Left lung (tissue), 14 donors: ENCODE data around the gene SMIM26. TPM values are rescaled to one million over a fixed set of nuclear protein-coding genes. Genes with fewer than 3 reads are reported as not detected.
A peak's percentile ranks its signal among the peaks of the same experiment; 100 is the strongest.
"Not testable (repeated sequence)": the region's sequence is repeated elsewhere in the genome, so short reads cannot be mapped to it uniquely, and the experiment has no call there.

Source experiments
- ATAC-seq: fragments of 200-7000 bp; cut with Tn5 transposase; one replicate; pipeline ENCODE4 v1.9.1; 2020; ENCODE audit warnings: moderate library complexity
- DNase-seq, 4 donors: peaks; one replicate each; pipeline ENCODE4 v3.0.0-alpha.2; 2013 to 2020
- H3K27ac ChIP-seq, 2 donors: fragments of 200-600 bp; sonication (generic) in 1 of 2; one replicate each; pipeline versions ENCODE4 v1.5.0 to v1.8.0; 2020 to 2021
- H3K27me3 ChIP-seq, 2 donors: fragments of 200-600 bp; sonication (generic) in 1 of 2; one replicate each; pipeline versions ENCODE4 v1.5.0 to v1.8.0; 2020 to 2021
- H3K36me3 ChIP-seq, 2 donors: fragments of 200-600 bp; sonication (generic) in 1 of 2; one replicate each; pipeline versions ENCODE4 v1.5.0 to v1.8.0; 2020 to 2021
- H3K4me1 ChIP-seq, 2 donors: fragments of 200-600 bp; one replicate each; pipeline ENCODE4 v1.8.0; 2021
- H3K4me3 ChIP-seq, 2 donors: fragments of 200-600 bp; sonication (generic) in 1 of 2; one replicate each; pipeline versions ENCODE4 v1.5.0 to v1.8.0; 2020 to 2021; ENCODE audit warnings: mild to moderate bottlenecking in 1 of 2
- H3K9me3 ChIP-seq, 2 donors: fragments of 200-600 bp; sonication (generic) in 1 of 2; one replicate each; pipeline versions ENCODE4 v1.5.0 to v1.8.0; 2020 to 2021
- intact Hi-C, 2 donors: fragments of 100-400 bp; cut with DNase I; formaldehyde crosslinking; loops; one replicate each; pipeline versions ENCODE4 v1.11.2 to v1.14.2; 2022
- long read RNA-seq, 12 donors: library from polyadenylated mRNA in 2 of 12; unstranded in 2 of 12; transcript quantifications; one replicate each; pipeline ENCODE4 v2.0.0 and lab custom pipeline, GENCODE V29; 2019 to 2026
- polyA plus RNA-seq, 6 donors: library from polyadenylated mRNA; unstranded; fragments of 120-200 nt; gene quantifications; one replicate each; pipeline ENCODE4 v1.2.1, GENCODE V29; 2013; ENCODE audit not compliant: insufficient read length in 6 of 6
- total RNA-seq, 2 donors: library from RNA; stranded (reverse); fragmentation: NEBNext Ultra II Directional; extraction: Animal tissue kit (Norgen Biotek cat#: 25700); gene quantifications; one replicate each; pipeline ENCODE4 v1.2.1, GENCODE V29; 2021
- TF ChIP-seq, protein P1 (sequence below), 2 donors: fragments of 200-600 bp; sonication (generic) in 1 of 2; IDR thresholded peaks; one replicate each; pipeline versions ENCODE4 v1.5.0 to v1.8.0; 2021; ENCODE audit warnings: antibody characterized with exemption in 2 of 2
- donor health status: DM: no; HTN: yes; CAD: no.
- donor health status: DM: no; HTN: no; CAD: no.

Gene SMIM26, protein sequence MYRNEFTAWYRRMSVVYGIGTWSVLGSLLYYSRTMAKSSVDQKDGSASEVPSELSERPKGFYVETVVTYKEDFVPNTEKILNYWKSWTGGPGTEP
- total RNA-seq (10 to 100 TPM; 46.8 to 53.2 TPM), polyA plus RNA-seq (10 to 100 TPM; 62.8 to 78.3 (median 71.5) TPM)
- long read RNA-seq, donor 1, transcript SMIM26-202 (2 exons, 575 nt): major isoform, 92 of 135 reads
- long read RNA-seq, donor 1, transcript SMIM26-201 (2 exons, 505 nt): minor isoform, 34 of 135 reads
- long read RNA-seq, donor 1, partial matches to known transcripts: 8 of 135 reads
- long read RNA-seq, donor 1, other reads (novel, unspliced or antisense): 0 of 135 reads
- long read RNA-seq, donor 2, transcript SMIM26-201 (2 exons, 505 nt): minor isoform, 35 of 83 reads
- long read RNA-seq, donor 2, transcript SMIM26-202 (2 exons, 575 nt): major isoform, 48 of 83 reads
- long read RNA-seq, donor 2, partial matches to known transcripts: 0 of 83 reads
- long read RNA-seq, donor 2, other reads (novel, unspliced or antisense): 0 of 83 reads
- long read RNA-seq, donor 3, transcript SMIM26-201 (2 exons, 505 nt): minor isoform, 23 of 96 reads
- long read RNA-seq, donor 3, transcript SMIM26-202 (2 exons, 575 nt): major isoform, 67 of 96 reads
- long read RNA-seq, donor 3, partial matches to known transcripts: 5 of 96 reads
- long read RNA-seq, donor 3, other reads (novel, unspliced or antisense): 0 of 96 reads
- long read RNA-seq, donor 4, transcript SMIM26-201 (2 exons, 505 nt): minor isoform, 22 of 70 reads
- long read RNA-seq, donor 4, transcript SMIM26-202 (2 exons, 575 nt): major isoform, 48 of 70 reads
- long read RNA-seq, donor 4, partial matches to known transcripts: 0 of 70 reads
- long read RNA-seq, donor 4, other reads (novel, unspliced or antisense): 0 of 70 reads
- long read RNA-seq, donor 5, transcript SMIM26-202 (2 exons, 575 nt): major isoform, 89 of 115 reads
- long read RNA-seq, donor 5, transcript SMIM26-201 (2 exons, 505 nt): minor isoform, 26 of 115 reads
- long read RNA-seq, donor 5, partial matches to known transcripts: 0 of 115 reads
- long read RNA-seq, donor 5, other reads (novel, unspliced or antisense): 0 of 115 reads
- long read RNA-seq, donor 6, transcript SMIM26-201 (2 exons, 505 nt): minor isoform, 44 of 126 reads
- long read RNA-seq, donor 6, transcript SMIM26-202 (2 exons, 575 nt): major isoform, 82 of 126 reads
- long read RNA-seq, donor 6, partial matches to known transcripts: 0 of 126 reads
- long read RNA-seq, donor 6, other reads (novel, unspliced or antisense): 0 of 126 reads
- long read RNA-seq, donor 7, transcript SMIM26-201 (2 exons, 505 nt): minor isoform, 14 of 70 reads
- long read RNA-seq, donor 7, transcript SMIM26-202 (2 exons, 575 nt): major isoform, 46 of 70 reads
- long read RNA-seq, donor 7, partial matches to known transcripts: 10 of 70 reads
- long read RNA-seq, donor 7, other reads (novel, unspliced or antisense): 0 of 70 reads
- long read RNA-seq, donor 8, transcript SMIM26-201 (2 exons, 505 nt): minor isoform, 16 of 46 reads
- long read RNA-seq, donor 8, transcript SMIM26-202 (2 exons, 575 nt): major isoform, 30 of 46 reads
- long read RNA-seq, donor 8, partial matches to known transcripts: 0 of 46 reads
- long read RNA-seq, donor 8, other reads (novel, unspliced or antisense): 0 of 46 reads
- long read RNA-seq, donor 9, partial matches to known transcripts: 0 of 1 reads
- long read RNA-seq, donor 9, other reads (novel, unspliced or antisense): 0 of 1 reads
- long read RNA-seq, donor 10, transcript SMIM26-202 (2 exons, 575 nt): major isoform, 34 of 43 reads
- long read RNA-seq, donor 10, transcript SMIM26-201 (2 exons, 505 nt): minor isoform, 7 of 43 reads
- long read RNA-seq, donor 10, partial matches to known transcripts: 0 of 43 reads
- long read RNA-seq, donor 10, other reads (novel, unspliced or antisense): 0 of 43 reads
- long read RNA-seq, donor 11: 0 reads
- long read RNA-seq, donor 12, transcript SMIM26-201 (2 exons, 505 nt): minor isoform, 21 of 56 reads
- long read RNA-seq, donor 12, transcript SMIM26-202 (2 exons, 575 nt): major isoform, 35 of 56 reads
- long read RNA-seq, donor 12, partial matches to known transcripts: 0 of 56 reads
- long read RNA-seq, donor 12, other reads (novel, unspliced or antisense): 0 of 56 reads

DNA sequence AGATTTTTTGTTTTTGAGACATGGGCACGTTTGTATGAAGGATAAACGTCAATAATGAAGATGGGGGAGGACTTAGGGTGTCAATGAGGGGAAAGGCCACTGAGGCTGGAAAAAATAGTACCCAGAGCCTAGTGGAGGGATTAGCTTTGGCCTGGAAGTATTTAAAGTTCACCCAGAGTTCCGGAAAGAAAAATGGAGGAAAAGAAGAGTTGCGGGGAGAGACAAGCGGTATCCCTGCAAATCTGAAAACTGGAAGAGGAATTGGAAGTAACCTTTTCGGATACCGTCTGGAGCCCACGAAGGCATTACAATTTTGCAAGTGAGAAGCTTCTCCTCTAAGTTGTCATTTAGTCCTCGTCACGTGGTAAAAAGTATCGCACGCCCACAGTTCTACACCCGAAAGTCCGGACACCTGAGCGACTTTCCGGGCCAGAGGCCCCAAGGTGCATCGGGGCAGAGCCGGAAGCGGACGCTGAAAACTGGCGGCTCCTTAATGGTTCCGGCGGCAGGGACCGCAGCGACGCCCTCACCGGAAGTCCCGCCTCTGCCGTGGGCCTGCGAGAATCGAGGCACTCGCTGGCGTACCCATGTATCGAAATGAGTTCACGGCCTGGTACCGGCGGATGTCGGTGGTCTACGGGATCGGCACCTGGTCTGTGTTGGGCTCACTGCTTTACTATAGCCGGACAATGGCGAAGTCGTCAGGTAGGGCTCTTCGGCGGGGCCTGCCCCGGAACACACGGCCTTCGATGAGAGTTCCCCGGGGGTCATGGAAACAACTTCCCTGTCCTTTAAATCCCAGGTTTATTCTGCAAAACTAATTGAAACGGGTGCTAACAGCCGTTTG, at the start of gene SMIM26:
TSS of gene SMIM26 (plus strand) at position 541 of the 847 bp plus-strand sequence. CDS start at position 588, 47 bp downstream.
- Histone ChIP-seq H3K9me3 (no peaks in the 10 kb centered on the region), H3K27ac (peak within 1 kb of the TSS; percentile 74 to 75), H3K4me3 (peak within 1 kb of the TSS; percentile 63 to 88), H3K4me1 (peaks cover 0 to 22% of the 10 kb centered on the region in 2 donors), H3K36me3 (peaks cover 0 to 38% of the 10 kb centered on the region in 2 donors), H3K27me3 (no peaks in the 10 kb centered on the region)
- intact Hi-C loops: no loop called here
- TF ChIP-seq, protein P1, sequence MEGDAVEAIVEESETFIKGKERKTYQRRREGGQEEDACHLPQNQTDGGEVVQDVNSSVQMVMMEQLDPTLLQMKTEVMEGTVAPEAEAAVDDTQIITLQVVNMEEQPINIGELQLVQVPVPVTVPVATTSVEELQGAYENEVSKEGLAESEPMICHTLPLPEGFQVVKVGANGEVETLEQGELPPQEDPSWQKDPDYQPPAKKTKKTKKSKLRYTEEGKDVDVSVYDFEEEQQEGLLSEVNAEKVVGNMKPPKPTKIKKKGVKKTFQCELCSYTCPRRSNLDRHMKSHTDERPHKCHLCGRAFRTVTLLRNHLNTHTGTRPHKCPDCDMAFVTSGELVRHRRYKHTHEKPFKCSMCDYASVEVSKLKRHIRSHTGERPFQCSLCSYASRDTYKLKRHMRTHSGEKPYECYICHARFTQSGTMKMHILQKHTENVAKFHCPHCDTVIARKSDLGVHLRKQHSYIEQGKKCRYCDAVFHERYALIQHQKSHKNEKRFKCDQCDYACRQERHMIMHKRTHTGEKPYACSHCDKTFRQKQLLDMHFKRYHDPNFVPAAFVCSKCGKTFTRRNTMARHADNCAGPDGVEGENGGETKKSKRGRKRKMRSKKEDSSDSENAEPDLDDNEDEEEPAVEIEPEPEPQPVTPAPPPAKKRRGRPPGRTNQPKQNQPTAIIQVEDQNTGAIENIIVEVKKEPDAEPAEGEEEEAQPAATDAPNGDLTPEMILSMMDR (IDR thresholded peaks at IDR 0.05): no peak
- ATAC-seq (peak; percentile 100), DNase-seq (peak; percentile 92 to 97 (median 95))

DNA sequence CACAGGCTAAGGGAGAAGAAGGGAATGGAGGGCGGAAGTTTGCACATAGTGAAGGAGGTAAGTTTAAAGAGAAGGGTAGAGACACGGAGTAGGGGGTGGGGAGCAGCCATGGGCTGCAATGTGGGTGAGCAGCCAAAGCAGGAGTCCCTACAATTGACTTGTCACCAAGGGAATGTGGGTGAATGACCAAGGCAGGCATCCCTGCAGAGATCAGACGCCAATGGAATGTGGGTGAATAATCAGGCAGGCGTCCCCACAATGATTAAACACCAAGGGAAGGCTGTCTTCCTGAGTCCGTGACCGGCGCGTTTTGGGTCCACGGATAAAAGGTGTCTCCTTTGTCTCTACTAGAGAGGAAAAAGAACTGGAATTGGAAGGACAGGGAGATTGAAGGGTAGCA, 45.2 kb upstream of the SMIM26 start:
- ATAC-seq, H3K27ac ChIP-seq: not testable (repeated sequence)
- peaks cover 0 to 83% of the 10 kb centered on the region in 2 donors for H3K36me3 ChIP-seq

DNA sequence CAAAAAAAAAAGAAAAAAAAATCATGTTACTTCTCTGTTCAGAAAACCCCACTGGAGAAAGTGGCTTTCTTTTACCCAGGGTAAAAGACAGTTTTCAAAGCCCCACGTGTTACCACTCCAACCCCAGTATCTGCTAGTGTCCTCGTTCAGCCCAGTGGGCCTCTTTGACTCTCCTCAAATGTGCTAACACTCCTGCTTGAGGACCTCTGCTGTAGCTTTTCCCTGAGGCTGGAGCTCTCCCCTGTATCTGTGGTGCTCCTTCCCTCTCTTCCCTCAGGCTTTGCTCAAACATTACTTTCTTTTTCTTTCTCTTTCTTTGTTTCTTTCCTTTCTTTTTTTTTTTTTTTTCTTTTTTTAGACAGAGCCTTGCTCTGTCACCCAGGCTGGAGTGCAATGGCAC, 44.2 kb upstream of the SMIM26 start:
- no peak overlapping the region for H3K4me3 ChIP-seq
- ATAC-seq (no peak), DNase-seq (no peak)
- H3K27ac ChIP-seq: no peak overlapping the region
- intact Hi-C loops: no loop called here
- TF ChIP-seq, protein P1 (IDR thresholded peaks at IDR 0.05): no peak
- H3K36me3 ChIP-seq: peaks cover 0 to 87% of the 10 kb centered on the region in 2 donors
- no peaks in the 10 kb centered on the region for H3K4me1 ChIP-seq
- no peaks in the 10 kb centered on the region for H3K27me3 ChIP-seq
- no peaks in the 10 kb centered on the region for H3K9me3 ChIP-seq

More for the DNA sequence above, 45.2 kb upstream of the SMIM26 start:
- H3K9me3 ChIP-seq, H3K27me3 ChIP-seq, intact Hi-C loops, DNase-seq, H3K4me1 ChIP-seq, H3K4me3 ChIP-seq: not testable (repeated sequence)

DNA sequence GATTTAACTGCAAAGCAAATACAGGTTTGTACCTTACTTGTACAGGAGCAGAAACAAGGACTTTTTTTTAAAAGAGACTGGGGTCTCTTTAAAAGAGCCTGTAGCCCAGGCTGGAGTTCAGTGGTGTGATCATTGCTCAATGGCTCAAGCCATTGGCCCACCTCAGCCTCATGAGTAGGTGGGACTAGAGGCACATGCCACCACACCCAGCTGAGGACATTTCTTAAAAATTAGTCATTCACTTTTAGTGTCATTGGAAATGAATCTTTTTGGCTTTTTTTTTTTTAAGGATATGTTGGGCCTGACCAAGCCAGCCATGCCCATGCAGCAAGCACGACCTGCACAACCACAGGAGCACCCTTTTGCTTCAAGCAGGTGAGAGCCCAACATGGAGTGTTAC, 42.6 kb upstream of the SMIM26 start:
- no peak for DNase-seq

DNA sequence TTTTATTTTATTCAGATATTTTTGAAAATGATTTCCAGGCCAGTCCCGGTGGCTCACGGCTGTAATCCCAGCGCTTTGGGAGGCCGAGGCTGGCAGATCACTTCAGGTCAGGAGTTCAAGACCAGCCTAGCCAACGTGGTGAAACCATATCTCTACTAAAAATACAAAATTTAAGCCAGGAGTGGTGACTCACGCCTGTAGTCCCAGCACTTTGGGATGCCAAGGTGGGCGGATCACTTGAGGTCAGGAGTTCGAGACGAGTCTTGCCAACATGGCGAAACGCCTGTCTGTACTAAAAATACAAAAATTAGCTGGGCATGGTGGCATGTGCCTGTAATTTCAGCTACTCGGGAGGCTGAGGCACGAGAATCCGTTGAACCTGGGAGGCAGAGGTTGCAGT, 40.5 kb upstream of the SMIM26 start:
- H3K27me3 ChIP-seq, ATAC-seq, DNase-seq, H3K9me3 ChIP-seq, H3K4me1 ChIP-seq, H3K4me3 ChIP-seq, H3K27ac ChIP-seq, intact Hi-C loops: not testable (repeated sequence)
- H3K36me3 ChIP-seq: peaks cover 4 to 96% of the 10 kb centered on the region in 2 donors

More for the DNA sequence above, 42.6 kb upstream of the SMIM26 start:
- Histone ChIP-seq H3K4me1 (no peaks in the 10 kb centered on the region), H3K27me3 (no peaks in the 10 kb centered on the region), H3K4me3 (no peak overlapping the region), H3K36me3 (peaks cover 0 to 93% of the 10 kb centered on the region in 2 donors), H3K9me3 (no peaks in the 10 kb centered on the region), H3K27ac (no peak overlapping the region)
- intact Hi-C loops: no loop called here
- TF ChIP-seq, protein P1 (IDR thresholded peaks at IDR 0.05): no peak
- no peak for ATAC-seq
